Gastrocnemius medialis (tissue), 4 donors: ENCODE measurements around the gene FCER2.

ENCODE experiments used
- POLR2A ChIP-seq, 2 donors: fragments of 450-650 bp; IDR thresholded peaks; one replicate each; pipeline ENCODE4 v1.6.1; 2017; ENCODE audit warnings: antibody characterized with exemption in 2 of 2, mild to moderate bottlenecking in 2 of 2, moderate library complexity in 2 of 2
- TF ChIP-seq, protein P1 (sequence below), 5 experiments: fragments of 450-650 bp in 3 of 5; fragments of 200-600 bp in 2 of 5; sonication (generic) in 2 of 5; IDR thresholded peaks in 4 of 5; conservative IDR thresholded peaks in 1 of 5; 1 replicate in 4 of 5; 2 replicates in 1 of 5; pipeline ENCODE4 v1.5.1; 2016 to 2019; ENCODE audit warnings: antibody characterized with exemption in 5 of 5, mild to moderate bottlenecking in 3 of 5, moderate library complexity in 3 of 5

DNA sequence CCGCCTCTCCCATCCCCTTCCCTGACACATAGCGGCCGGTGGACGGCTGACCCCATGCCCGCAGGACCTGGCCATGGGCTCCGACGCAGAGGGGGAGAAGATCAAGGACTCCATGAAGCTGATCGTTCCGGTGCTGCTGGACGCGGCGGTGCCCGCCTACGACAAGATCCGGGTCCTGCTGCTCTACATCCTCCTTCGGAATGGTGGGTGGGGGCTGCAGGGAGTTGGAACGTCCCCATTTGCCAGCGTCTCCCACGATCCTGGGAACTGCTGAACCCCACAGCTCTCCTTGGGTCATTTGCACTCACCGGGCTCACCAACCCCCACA lies 57.4 kb downstream of the FCER2 start:
- TF ChIP-seq, protein P1, sequence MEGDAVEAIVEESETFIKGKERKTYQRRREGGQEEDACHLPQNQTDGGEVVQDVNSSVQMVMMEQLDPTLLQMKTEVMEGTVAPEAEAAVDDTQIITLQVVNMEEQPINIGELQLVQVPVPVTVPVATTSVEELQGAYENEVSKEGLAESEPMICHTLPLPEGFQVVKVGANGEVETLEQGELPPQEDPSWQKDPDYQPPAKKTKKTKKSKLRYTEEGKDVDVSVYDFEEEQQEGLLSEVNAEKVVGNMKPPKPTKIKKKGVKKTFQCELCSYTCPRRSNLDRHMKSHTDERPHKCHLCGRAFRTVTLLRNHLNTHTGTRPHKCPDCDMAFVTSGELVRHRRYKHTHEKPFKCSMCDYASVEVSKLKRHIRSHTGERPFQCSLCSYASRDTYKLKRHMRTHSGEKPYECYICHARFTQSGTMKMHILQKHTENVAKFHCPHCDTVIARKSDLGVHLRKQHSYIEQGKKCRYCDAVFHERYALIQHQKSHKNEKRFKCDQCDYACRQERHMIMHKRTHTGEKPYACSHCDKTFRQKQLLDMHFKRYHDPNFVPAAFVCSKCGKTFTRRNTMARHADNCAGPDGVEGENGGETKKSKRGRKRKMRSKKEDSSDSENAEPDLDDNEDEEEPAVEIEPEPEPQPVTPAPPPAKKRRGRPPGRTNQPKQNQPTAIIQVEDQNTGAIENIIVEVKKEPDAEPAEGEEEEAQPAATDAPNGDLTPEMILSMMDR (IDR thresholded peaks at IDR 0.05 in 4 of 5, conservative IDR thresholded peaks at IDR 0.05 in 1 of 5), result no peak
- TF ChIP-seq POLR2A (IDR thresholded peaks at IDR 0.05), result no peak
